OCI-LY7 (cell line): ENCODE results near the gene SLC29A3.

ENCODE experiments used
- CTCF ChIP-seq: fragments of 200-600 bp; sonication (generic); conservative IDR thresholded peaks from 2 replicates; pipeline ENCODE4 v1.5.1; 2014; ENCODE audit warnings: mild to moderate bottlenecking, antibody characterized with exemption, low read length, moderate library complexity, mixed read lengths
- EZH2phosphoT487 ChIP-seq: fragments of 200-600 bp; sonication (generic); IDR thresholded peaks from 2 replicates; pipeline ENCODE4 v1.6.1; 2018; ENCODE audit warnings: low read depth, borderline replicate concordance, mild to moderate bottlenecking, mixed run types, antibody characterized with exemption, low read length, moderate library complexity, mixed read lengths

- TF ChIP-seq EZH2phosphoT487 = no peak
- no peak for TF ChIP-seq CTCF
Measured at GRCh38 chr10:71337219-71337701, 18.2 kb downstream of the SLC29A3 start.
